Activated CD8-positive, alpha-beta memory T cell treated with anti-CD3 and anti-CD28 coated beads, Interleukin-2, amount 50 U/mL, for 24 hours (primary cell): ENCODE measurements around the gene TMEM106A.
"Not testable (repeated sequence)": the region's sequence is repeated elsewhere in the genome, so short reads cannot be mapped to it uniquely, and the experiment has no call there.

Source experiments
- DNase-seq: peaks from one replicate; pipeline ENCODE4 v3.0.0-alpha.2; 2020; ENCODE audit errors: extremely low read depth

The TMEM106A gene

DNA sequence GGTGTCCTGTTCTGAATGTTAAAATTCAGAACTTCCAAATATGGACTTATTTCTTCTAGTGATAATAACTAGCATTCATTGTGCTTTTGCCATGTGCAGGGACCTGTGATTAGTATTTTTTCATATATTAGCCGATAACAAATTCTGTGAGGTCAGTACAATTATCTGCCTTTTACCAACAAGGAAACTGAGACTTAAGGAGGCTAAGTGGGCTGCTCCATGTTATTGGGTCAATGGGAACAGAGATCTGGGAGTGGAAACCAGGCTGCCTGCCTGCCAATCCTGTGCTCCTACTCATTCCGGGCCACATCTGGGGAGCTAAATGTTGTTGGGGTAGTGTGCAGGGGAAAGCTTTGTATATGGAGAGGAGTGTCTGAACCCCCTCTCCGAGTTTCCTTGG, 3.7 kb downstream of the TMEM106A start:
- no peak for DNase-seq

DNA sequence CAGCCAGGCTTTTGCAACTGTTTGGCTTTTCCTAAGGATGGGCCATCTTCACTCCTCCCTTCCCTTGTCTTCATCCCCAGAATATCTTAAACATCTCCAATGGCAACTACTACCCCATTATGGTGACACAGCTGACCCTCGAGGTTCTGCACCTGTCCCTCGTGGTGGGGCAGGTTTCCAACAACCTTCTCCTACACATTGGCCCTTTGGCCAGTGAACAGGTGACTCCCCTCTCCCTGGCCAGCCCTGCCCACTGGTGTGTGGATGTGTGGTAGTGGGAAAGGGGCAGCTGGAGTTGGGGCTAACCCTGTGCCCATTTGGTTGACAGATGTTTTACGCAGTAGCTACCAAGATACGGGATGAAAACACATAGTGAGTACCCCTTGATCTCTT, 4.7 kb downstream of the TMEM106A start:
- no peak for DNase-seq

DNA sequence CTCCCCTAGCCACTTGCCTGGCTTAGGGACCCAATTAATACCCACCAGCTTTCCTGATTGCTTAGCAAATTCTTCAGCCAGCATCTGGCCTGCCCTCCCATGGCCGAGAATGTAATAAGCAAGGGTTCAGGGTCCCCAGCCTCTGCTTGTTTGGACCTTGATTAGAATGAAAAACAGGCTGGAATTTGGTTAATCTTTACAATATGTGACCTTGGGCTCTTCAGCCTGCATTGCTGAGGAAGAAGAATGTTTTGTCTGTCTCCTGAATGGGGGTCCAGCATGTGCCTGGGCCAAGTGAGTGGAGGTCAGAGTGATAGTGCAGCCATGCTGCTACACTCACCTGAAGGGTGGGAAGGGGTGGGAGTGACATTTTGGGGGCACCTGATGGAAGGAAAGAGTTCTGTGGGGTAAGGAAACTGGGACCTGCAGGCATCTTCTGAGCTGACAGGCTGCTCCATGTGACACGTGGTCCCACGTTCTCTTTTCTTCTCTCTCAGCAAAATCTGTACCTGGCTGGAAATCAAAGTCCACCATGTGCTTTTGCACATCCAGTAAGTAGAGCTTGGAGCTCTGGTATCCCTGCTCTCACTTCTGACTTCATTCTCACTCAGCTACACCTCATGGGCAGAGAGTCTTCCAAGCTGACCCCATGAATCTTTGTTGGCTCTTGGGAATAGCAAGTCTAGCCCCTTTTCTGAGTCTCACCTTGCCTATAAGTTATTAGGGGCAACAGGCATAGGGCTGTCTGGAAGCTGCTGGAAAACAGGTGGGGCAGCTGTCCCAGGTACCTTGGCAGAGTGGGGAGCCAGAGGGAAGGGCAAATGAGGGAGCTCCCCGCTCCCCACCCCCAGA, 5.3 kb downstream of the TMEM106A start:
- DNase-seq = no peak

DNA sequence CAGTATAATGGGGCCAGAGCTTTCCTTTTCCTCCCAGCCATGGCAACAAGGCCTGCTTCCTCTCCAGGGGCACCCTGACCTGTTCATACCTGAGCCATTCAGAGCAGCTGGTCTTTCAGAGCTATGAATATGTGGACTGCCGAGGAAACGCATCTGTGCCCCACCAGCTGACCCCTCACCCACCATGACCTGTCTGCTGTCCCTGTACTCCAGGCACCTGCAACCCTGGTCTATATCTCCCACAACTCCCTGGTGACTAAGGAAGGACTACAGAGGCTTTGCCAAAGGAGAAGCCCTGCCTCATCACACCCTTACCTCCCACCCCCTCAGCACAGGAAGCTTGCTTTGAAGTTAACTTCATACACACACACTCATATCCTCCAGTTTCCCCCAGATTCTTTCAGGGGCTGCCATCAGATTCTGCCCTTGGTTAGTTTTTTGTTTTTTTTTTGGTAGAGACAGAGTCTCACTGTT, 6.0 kb downstream of the TMEM106A start:
- no peak for DNase-seq

DNA sequence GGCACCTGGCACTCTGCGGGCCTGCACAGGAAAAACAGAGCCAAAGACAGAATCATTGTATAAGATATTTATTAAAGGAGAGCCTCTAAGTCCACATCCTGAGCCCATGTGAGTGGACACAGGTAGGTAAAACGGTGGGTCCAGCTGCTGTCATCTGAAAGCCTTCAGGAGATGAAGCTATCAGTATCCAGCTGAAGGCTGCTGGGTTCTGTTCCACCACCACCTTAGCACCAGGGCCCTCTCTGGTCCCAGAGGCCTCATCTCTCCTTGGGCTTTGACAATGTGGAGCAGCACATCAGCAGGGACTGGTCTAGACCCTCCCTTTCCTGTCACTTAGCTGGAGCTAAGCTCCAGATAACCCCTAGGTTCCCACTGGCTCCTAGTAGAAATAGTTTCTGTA, 7.3 kb downstream of the TMEM106A start:
- DNase-seq = no peak

DNA sequence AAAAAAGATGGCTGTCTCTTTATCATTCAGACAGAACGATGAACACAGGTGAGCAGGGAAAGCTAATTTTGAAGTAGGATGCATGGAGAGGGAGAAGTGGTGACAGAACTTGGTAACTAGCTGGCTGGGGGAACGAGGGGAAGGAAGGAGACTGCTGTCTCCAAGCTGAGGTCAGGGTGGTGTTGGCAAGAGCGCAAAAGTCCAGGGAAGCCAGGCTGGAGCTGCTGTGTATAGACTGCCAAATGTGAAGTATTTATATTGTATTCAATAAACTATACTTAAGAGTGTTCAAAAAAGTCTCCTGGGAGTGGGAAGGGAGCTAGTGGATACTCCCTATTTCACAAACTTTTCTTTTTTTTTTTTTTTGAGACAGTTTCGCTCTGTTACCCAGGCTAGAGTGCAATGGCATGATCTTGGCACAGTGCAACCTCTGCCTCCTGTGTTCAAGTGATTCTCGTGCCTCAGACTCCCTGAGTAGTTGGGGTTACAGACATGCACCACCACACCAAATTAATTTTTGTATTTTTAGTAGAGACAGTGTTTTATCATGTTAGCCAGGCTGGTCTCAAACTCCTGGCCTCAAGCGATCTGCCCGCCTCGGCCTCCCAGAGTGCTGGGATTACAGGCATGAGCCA, 8.2 kb downstream of the TMEM106A start:
- DNase-seq = no peak

DNA sequence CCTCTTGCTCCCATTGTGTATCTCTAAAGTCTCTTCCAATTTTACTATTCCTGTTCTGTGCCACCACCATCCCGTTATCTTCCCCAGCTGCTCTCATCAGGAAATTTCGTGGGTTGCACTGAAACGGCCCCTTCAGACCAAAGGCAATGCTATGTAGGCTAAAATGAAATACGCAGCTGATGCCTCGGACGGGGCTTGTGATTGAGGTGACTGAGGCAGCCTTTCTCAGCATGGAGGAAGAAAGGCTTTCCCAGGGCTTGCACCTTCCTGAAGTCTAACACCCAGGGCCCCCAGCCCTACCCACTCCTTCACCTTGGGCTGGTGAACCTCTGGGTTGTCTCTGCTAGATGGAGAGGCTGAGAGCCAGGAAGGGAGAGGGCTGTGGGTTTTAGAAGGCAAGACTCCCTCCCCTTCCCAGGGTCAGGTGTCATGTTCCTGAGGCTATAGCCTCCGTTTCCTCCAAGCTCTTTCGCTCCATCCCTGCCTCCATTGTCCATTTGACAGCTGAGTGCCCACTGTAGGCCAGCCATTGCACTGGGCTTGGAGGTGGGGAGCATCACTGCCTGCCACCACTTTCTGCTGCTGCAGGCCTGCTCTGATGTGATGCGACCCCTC, 8.9 kb downstream of the TMEM106A start:
- no peak for DNase-seq

DNA sequence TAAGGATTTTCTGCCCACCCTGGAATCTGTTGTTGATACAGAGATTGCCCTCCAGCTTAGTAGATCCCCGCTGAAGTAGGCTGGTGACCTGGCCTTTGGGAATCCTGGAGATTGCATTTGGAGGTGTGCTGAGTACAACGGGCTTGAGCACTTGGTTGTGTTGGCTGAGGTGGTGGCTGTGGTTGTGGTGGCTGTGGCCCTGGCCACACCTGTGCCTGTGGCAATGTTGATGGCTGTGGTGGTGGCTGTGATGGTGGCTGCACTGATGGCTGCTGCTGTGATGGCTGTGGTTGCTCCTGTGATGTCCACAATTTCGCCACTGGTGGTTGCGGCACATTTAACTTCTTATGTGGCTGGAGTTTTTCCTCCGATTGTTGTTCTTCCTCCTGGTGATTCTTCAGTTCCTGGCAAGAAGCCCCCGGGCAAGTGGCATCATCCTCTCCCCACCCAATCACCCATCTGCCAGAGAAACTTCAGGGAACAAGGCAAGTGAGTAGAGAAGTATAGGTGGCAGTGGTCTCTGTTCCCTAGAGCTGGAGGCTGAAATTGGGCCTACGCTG, 12.6 kb downstream of the TMEM106A start:
- DNase-seq = no peak

DNA sequence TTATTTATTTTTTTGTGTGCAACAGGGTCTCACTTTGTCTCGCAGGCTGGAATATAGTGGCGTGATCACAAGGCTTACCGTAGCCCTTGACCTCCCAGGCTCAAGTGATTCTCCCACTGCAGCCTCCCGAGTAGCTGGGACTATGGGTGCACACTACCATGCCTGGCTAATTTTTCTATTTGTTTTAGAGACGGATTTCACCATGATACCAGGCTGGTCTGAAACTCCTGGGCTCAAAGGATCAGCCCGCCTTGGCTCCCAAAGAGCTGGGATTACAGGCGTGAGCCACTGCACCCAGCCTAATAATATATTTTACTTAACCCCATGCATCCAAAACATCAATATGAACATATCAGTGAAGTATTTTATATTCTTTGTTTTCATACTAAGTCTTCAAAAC, 14.7 kb downstream of the TMEM106A start:
- DNase-seq = no peak

DNA sequence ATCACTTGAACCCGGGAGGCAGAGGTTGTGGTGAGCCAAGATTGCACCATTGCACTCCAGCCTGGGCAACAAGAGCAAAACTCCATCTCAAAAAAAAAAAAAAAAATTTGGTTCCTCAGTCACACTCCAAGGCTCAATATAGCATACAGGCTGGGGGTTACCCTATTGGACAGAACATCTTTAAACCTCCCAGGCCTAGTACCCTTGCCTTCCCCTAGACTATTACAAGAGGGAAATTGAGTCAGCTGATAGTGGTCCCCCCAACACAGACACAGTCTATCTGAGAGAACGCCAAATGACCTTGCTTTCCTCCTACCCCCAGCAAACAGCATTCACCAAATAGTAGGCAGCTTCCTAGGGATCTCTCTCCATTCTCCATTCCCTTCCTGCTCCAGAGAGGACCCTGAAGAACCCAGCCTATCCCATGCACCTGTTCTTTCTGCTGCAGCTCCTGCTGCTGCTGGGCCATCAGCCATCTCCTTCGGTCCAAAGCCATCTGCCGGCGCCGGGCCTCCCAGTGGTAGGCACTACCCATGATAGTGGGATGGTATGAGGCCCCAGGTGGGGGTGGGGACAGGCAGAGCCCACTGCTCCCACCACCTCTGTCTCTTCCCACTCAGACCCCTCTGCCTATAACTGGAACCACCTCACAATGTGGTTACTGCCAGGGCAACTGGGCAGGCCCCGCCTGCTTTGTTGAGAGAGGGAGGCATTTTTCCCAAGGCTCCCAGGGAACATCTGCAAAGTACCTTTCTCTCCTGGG, 16.5 kb downstream of the TMEM106A start, which contains the start of gene CCDC200:
Gene CCDC200 (minus strand): TSS at position 604 of the 763 bp plus-strand sequence. CDS start 69 bp downstream, at position 535.
- DNase-seq = not testable (repeated sequence)

DNA sequence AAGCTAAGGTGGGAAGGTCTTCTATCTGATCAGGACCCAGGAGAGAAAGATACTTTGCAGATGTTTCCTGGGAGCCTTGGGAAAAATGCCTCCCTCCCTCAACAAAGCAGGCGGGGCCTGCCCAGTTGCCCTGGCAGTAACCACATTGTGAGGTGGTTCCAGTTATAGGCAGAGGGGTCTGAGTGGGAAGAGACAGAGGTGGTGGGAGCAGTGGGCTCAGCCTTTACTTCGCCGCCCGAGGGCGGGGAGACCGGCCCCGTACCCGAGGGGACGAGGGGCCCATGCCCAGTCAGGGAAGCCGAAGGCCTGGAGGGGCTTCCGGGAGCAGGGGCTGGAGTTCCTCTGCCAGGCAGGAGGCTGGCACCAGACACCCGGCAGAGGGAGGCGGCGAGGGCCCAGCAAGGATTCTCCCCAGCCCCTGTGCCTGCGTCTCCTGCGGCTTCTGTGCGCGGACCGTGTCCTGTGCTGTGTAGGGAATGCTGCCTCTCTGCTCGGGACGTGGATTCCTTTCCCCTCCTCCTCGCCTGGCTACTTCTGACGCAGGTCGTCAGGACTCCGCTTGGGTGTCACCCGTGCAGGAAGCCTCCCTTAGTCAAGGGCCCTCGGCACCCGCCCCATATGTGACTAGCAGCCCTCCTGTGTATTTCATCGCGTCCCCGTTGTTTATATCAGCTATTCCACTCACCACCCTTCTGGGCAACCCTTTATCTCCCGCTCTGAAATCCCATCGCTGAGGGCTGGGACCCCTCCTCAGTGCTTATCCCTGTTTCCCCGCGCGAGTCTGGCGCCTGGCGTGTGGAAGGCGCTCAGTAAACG, 19.7 kb downstream of the TMEM106A start:
- not testable (repeated sequence) for DNase-seq

DNA sequence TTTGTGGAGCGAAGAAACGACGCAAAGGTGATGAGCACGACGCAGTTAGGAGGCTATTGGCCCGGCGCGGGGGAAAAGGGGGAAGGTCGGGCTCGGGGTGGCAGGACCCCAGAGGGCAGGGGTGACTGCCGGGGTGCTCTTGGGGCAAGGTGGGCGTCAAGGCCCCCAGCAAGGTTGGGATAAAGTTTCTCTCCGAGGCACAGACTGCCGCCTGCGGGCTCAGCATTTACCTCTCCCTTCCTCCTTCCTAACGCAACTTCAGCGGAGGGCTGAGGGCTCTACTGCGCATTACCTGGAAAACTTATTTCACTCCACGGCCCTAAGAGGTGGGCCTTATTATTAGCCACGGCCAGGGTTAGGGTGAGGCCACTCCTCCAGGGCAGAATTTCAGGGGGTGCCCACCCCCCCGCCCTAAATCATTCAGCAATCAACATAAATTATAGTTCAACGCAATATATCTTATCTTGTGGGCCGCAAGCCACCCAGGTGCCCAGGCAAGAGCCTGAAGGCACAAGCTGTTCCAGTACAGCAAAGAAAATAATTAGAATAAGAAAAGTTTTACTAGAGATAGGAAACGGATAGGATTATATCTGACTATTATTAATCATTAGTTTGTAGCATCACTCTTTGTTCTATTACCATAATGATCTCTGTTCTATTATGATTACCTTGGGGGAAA, 20.5 kb downstream of the TMEM106A start:
- not testable (repeated sequence) for DNase-seq

DNA sequence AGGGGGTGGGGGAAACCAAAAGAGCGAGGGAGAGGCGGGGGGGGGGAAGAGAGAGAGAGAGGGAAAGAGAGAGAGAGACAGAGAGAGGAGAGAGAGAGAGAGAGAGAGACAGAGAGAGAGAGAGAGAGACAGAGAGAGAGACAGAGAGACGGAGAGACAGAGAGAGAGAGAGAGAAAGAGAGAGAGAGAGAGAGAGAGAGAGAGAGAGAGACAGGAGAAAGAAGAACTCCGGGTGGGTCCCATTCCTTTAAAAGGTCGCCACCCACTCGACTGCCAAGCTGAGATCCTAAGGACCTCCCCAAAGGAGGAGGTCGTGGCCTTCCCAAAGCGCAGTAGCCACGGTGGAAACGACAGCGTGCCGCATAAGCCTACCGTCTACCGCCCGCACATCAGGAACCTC, 21.6 kb downstream of the TMEM106A start:
- DNase-seq = not testable (repeated sequence)

DNA sequence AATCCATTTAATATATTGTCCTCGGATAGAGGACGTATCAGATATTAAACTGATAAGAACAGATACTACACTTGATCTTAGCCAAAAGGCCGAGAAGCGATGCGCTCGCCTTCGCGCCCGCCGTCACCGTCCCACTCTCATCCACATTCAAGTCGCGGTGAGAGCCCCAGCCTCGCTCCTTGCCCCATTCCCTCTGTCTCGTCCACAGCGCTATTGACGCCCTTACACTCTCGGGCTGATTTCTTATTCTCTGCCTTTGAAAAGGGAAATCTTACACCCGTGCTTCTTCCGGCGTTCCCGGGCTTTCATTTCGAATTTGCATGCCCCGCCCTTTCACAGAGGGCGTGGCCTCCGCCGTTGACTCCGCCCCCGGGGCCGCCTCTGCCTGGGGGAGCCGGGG, 22.2 kb downstream of the TMEM106A start, which contains the start of gene RNU2-1:
Gene RNU2-1 (minus strand): TSS at position 101 of the 400 bp plus-strand sequence.
- DNase-seq = not testable (repeated sequence)

DNA sequence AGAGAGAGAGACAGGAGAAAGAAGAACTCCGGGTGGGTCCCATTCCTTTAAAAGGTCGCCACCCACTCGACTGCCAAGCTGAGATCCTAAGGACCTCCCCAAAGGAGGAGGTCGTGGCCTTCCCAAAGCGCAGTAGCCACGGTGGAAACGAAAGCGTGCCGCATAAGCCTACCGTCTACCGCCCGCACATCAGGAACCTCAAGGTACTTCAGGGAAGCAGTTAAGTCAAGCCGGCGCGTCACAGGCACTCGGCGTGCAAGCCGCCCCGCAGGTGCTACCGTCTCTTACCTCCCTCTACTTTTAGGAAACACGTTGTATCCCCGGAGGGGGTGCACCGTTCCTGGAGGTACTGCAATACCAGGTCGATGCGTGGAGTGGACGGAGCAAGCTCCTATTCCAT, 27.9 kb downstream of the TMEM106A start:
- not testable (repeated sequence) for DNase-seq

DNA sequence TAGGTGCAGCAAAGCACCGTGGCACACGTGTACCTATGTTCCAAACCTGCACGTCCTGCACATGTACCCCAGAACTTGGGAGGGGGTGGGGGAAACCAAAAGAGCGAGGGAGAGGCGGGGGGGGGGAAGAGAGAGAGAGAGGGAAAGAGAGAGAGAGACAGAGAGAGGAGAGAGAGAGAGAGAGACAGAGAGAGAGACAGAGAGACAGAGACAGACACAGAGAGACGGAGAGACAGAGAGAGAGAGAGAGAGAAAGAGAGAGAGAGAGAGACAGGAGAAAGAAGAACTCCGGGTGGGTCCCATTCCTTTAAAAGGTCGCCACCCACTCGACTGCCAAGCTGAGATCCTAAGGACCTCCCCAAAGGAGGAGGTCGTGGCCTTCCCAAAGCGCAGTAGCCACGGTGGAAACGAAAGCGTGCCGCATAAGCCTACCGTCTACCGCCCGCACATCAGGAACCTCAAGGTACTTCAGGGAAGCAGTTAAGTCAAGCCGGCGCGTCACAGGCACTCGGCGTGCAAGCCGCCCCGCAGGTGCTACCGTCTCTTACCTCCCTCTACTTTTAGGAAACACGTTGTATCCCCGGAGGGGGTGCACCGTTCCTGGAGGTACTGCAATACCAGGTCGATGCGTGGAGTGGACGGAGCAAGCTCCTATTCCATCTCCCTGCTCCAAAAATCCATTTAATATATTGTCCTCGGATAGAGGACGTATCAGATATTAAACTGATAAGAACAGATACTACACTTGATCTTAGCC, 29.1 kb downstream of the TMEM106A start:
- not testable (repeated sequence) for DNase-seq

DNA sequence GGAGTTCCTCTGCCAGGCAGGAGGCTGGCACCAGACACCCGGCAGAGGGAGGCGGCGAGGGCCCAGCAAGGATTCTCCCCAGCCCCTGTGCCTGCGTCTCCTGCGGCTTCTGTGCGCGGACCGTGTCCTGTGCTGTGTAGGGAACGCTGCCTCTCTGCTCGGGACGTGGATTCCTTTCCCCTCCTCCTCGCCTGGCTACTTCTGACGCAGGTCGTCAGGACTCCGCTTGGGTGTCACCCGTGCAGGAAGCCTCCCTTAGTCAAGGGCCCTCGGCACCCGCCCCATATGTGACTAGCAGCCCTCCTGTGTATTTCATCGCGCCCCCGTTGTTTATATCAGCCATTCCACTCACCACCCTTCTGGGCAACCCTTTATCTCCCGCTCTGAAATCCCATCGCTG, 34.8 kb downstream of the TMEM106A start:
- DNase-seq = not testable (repeated sequence)
